Neural crest cell (in vitro differentiated cells): ENCODE results near the gene FRAT1. TPM values are rescaled to one million over a fixed set of nuclear protein-coding genes. Genes with fewer than 3 reads are reported as not detected.

Experiments used
- DNase-seq: peaks from one replicate; pipeline ENCODE4 v3.0.0; 2021; ENCODE audit warnings: low read depth, mixed read lengths, low spot score
- H3K27ac Mint-ChIP-seq: one replicate; pipeline ENCODE4 v1.8.0; 2021; ENCODE audit warnings: mild to moderate bottlenecking, mixed read lengths; ENCODE audit not compliant: unreplicated experiment
- H3K27me3 Mint-ChIP-seq: 2 replicates; pipeline ENCODE4 v1.8.0; 2021; ENCODE audit warnings: low read depth, mild to moderate bottlenecking, mixed read lengths
- H3K36me3 Mint-ChIP-seq: 2 replicates; pipeline ENCODE4 v1.8.0; 2021; ENCODE audit warnings: low read depth, mild to moderate bottlenecking, mixed read lengths
- H3K4me1 Mint-ChIP-seq: 2 replicates; pipeline ENCODE4 v1.8.0; 2021; ENCODE audit warnings: mixed read lengths
- H3K4me3 Mint-ChIP-seq: one replicate; pipeline ENCODE4 v1.8.0; 2021; ENCODE audit warnings: mild to moderate bottlenecking, mixed read lengths
- H3K9me3 Mint-ChIP-seq: 2 replicates; pipeline ENCODE4 v1.8.0; 2021; ENCODE audit warnings: mixed read lengths
- CTCF ChIP-seq: fragments of 200-600 bp; sonication (generic); conservative IDR thresholded peaks from 2 replicates; pipeline ENCODE4 v1.5.0; 2021; ENCODE audit warnings: antibody characterized with exemption, mild to moderate bottlenecking
- total RNA-seq: library from RNA; stranded (reverse); gene quantifications from 2 replicates; pipeline ENCODE4 v1.2.1, GENCODE V29; 2021

FRAT1 gene
- total RNA-seq, 1 donor from 2014 or later, result 2.2 TPM

DNA sequence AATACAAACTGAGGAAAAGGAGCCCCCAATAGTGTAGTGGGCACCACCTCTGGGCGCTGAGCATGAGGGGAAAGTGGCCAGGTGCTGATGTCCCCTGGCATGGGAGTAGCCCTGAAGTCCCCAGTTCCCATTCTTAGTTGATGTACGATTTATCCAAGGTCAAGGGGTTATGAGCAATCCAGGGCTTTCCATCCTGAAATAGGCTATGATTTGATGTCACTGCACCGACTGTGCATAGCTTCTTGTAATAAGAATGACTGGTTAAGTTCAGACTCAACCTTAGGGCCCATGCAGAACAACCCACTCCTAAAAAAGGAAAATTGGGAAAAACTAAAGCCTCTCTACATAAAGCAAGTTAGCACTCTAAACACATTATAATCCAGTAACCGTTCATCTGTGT, 4.4 kb downstream of the FRAT1 start:
- Mint-ChIP-seq H3K9me3 (no peaks in the 10 kb centered on the region), H3K27me3 (peaks cover 50% of the 10 kb centered on the region), H3K4me3 (peak overlapping the region; percentile 63), H3K4me1 (peaks cover 24% of the 10 kb centered on the region), H3K27ac (no peak overlapping the region), H3K36me3 (no peaks in the 10 kb centered on the region)
- no peak for TF ChIP-seq CTCF
- no peak for DNase-seq

GRCh38 chr10:97325754-97326153, 6.7 kb downstream of the FRAT1 start:
- Mint-ChIP-seq H3K4me1 (peaks cover 12% of the 10 kb centered on the region), H3K36me3 (no peaks in the 10 kb centered on the region), H3K27ac (no peak overlapping the region), H3K27me3 (peaks cover 38% of the 10 kb centered on the region), H3K9me3 (no peaks in the 10 kb centered on the region), H3K4me3 (no peak overlapping the region)
- no peak for DNase-seq
- TF ChIP-seq CTCF, result no peak

- peaks cover 2% of the 10 kb centered on the region for H3K36me3 Mint-ChIP-seq
- no peak for TF ChIP-seq CTCF
- no peak overlapping the region for H3K4me3 Mint-ChIP-seq
- H3K4me1 Mint-ChIP-seq, result peaks cover 8% of the 10 kb centered on the region
- no peak overlapping the region for H3K27ac Mint-ChIP-seq
- peaks cover 32% of the 10 kb centered on the region for H3K27me3 Mint-ChIP-seq
- no peak for DNase-seq
- no peaks in the 10 kb centered on the region for H3K9me3 Mint-ChIP-seq
These were observed 8.6 kb downstream of the FRAT1 start for GRCh38 chr10:97327348-97328294.

DNA sequence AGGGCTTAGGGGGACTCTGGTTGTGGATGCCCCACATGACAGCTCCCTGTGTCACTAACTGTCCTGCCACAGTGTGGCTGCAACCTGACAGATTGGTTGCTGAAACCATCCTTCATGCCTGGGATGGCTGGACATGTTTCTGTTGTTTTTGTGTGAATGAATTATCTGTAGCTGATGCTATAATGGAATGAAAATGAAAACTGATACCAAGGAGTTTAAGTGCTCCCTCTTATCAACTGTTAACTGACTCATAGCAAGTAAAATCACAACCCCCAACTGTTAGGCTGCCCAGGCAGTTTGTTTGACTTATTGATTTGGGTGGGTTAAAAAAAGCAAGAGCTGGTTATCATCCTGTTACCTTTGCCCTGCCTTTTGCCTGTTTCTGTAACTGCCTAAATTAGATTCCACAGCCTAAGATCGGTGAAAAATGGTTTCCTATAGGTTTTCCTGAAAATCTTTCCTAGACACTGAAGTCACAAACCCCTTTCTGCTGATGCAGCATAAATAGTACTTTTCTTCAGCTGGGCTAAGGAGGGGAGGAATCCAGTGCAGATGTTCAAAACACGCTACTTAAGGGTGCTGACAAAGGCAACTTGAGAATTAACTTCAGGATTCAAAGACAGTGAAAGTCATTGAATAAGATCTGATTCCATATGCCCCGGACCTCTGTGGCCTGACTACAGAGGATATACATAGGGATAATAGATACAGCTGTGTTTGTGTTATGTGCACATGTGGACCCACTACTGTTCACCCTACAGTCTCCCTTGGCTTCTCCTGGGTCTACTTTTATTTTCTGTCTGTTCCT, 9.8 kb downstream of the FRAT1 start:
- H3K9me3 Mint-ChIP-seq, result no peaks in the 10 kb centered on the region
- H3K27me3 Mint-ChIP-seq, result peaks cover 34% of the 10 kb centered on the region
- peaks cover 5% of the 10 kb centered on the region for H3K36me3 Mint-ChIP-seq
- H3K4me1 Mint-ChIP-seq, result peaks cover 19% of the 10 kb centered on the region
- DNase-seq, result no peak
- H3K4me3 Mint-ChIP-seq, result no peak overlapping the region
- no peak overlapping the region for H3K27ac Mint-ChIP-seq
- no peak for TF ChIP-seq CTCF

DNA sequence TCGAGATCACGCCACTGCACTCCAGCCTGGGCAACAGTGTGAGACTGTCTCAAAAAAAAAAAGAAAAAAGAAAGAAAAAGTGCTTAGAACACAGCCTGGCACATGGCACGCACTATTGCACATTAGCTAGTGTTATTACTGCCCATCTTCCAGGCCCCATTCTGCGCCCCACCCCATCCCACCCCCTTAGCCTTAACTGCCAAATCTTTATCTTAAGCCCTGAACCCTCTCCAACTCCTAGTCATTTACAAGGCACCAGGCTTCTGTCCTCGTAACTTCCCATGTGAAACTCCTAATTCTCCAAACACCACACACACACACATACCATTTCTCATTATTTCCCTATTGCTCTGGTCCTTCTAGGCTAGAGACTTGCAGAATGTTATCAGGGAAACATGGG, 10.7 kb downstream of the FRAT1 start:
- Mint-ChIP-seq H3K4me1 (peaks cover 19% of the 10 kb centered on the region), H3K27ac (no peak overlapping the region), H3K4me3 (peak overlapping the region; percentile 4), H3K27me3 (peaks cover 34% of the 10 kb centered on the region), H3K36me3 (peaks cover 5% of the 10 kb centered on the region), H3K9me3 (no peaks in the 10 kb centered on the region)
- TF ChIP-seq CTCF, result no peak
- no peak for DNase-seq
